Thyroid gland (tissue), 4 donors: ENCODE measurements around the gene NFKBIA.

ENCODE experiments used
- CTCF ChIP-seq, 6 experiments: fragments of 200-600 bp in 3 of 6; fragments of 450-650 bp in 3 of 6; sonication (generic) in 3 of 6; IDR thresholded peaks; one replicate each; pipeline ENCODE4 v1.5.1; 2016 to 2019; ENCODE audit warnings: antibody characterized with exemption in 6 of 6, mild to moderate bottlenecking in 2 of 6, inconsistent platforms in 1 of 6, moderate library complexity in 1 of 6
- POLR2A ChIP-seq, 2 donors: fragments of 450-650 bp; IDR thresholded peaks; one replicate each; pipeline ENCODE4 v1.6.1; 2017; ENCODE audit warnings: antibody characterized with exemption in 2 of 2, mild to moderate bottlenecking in 2 of 2, moderate library complexity in 1 of 2

- no peak for TF ChIP-seq CTCF (IDR thresholded peaks at IDR 0.05)
- no peak for TF ChIP-seq POLR2A (IDR thresholded peaks at IDR 0.05)
These were observed 30.3 kb downstream of the NFKBIA start for GRCh38 chr14:35374263-35374712.
